Lung (tissue), 12 donors: ENCODE data around the gene NTN3. TPM values are rescaled to one million over a fixed set of nuclear protein-coding genes. Genes with fewer than 3 reads are reported as not detected.

Experiments
- ATAC-seq: fragments of 200-7000 bp; cut with Tn5 transposase; one replicate; pipeline ENCODE4 v1.9.1; 2020; ENCODE audit warnings: moderate number of reproducible peaks; ENCODE audit not compliant: insufficient read depth, low FRiP score
- DNase-seq, 3 donors: peaks; one replicate each; pipeline ENCODE4 v3.0.0-alpha.2; 2013 to 2017
- H3K27ac ChIP-seq, 2 donors: one replicate each; pipeline ENCODE4 v1.5.1; 2013; ENCODE audit warnings: mild to moderate bottlenecking in 2 of 2, moderate library complexity in 2 of 2, control low read depth in 1 of 2, inconsistent platforms in 1 of 2, low read depth in 1 of 2, low read length in 1 of 2
- H3K27me3 ChIP-seq, 3 donors: one replicate each; pipeline ENCODE4 v1.5.1; 2013; ENCODE audit warnings: low read length in 2 of 3; ENCODE audit not compliant: control insufficient read depth in 3 of 3, insufficient read depth in 3 of 3
- H3K36me3 ChIP-seq, 4 donors: one replicate each; pipeline ENCODE4 v1.5.1; 2013; ENCODE audit warnings: low read length in 4 of 4, mild to moderate bottlenecking in 1 of 4, moderate library complexity in 1 of 4; ENCODE audit not compliant: control insufficient read depth in 4 of 4, insufficient read depth in 4 of 4
- H3K4me1 ChIP-seq, 5 donors: one replicate each; pipeline ENCODE4 v1.5.1; 2013; ENCODE audit warnings: low read length in 5 of 5, mild to moderate bottlenecking in 2 of 5, moderate library complexity in 1 of 5; ENCODE audit not compliant: control insufficient read depth in 5 of 5, insufficient read depth in 5 of 5
- H3K4me3 ChIP-seq: one replicate; pipeline ENCODE4 v1.5.1; 2013; ENCODE audit warnings: mild to moderate bottlenecking, control low read depth, moderate library complexity
- H3K9ac ChIP-seq, 2 donors: one replicate each; pipeline ENCODE4 v1.5.1; 2013; ENCODE audit warnings: low read length in 2 of 2, control low read depth in 1 of 2; ENCODE audit not compliant: insufficient read depth in 1 of 2
- H3K9me3 ChIP-seq, 4 donors: one replicate each; pipeline ENCODE4 v1.5.1; 2013; ENCODE audit warnings: low read length in 3 of 4, mild to moderate bottlenecking in 1 of 4, moderate library complexity in 1 of 4; ENCODE audit not compliant: control insufficient read depth in 4 of 4, insufficient read depth in 3 of 4
- WGBS, 2 donors: extraction: QIAGEN DNeasy Blood & Tissue Kit; methylation state at CpG; one replicate each; pipeline ENCODE4 v1.1.7; 2013; 5-methylcytosine and 5-hydroxymethylcytosine counted together
- polyA plus RNA-seq, 2 donors: library from polyadenylated mRNA; stranded (reverse); fragments of 200-250 nt; gene quantifications; one replicate each; pipeline ENCODE4 v1.2.1, GENCODE V29; 2013
- total RNA-seq, 2 donors: library from RNA; depleted of rRNA in 1 of 2; stranded (reverse); fragments of >200 nt in 1 of 2; gene quantifications; one replicate each; pipeline ENCODE4 v1.2.1, GENCODE V29; 2014 to 2021
- TF ChIP-seq, protein P1 (sequence below): IDR thresholded peaks from 2 replicates; pipeline ENCODE4 v1.5.1; 2012; ENCODE audit warnings: mild to moderate bottlenecking; ENCODE audit errors: control extremely low read depth, extremely low read depth
- donor health status: control.
- donor health status: control.
- donor health status: Bipolar disorder and iron deficiency.
- donor health status: healthy.
- donor health status: DM: yes; HTN: yes; CAD: no.

NTN3 gene
- total and polyA plus RNA-seq, 4 donors, result 0.06 to 2.4 TPM; not detected in 2

DNA sequence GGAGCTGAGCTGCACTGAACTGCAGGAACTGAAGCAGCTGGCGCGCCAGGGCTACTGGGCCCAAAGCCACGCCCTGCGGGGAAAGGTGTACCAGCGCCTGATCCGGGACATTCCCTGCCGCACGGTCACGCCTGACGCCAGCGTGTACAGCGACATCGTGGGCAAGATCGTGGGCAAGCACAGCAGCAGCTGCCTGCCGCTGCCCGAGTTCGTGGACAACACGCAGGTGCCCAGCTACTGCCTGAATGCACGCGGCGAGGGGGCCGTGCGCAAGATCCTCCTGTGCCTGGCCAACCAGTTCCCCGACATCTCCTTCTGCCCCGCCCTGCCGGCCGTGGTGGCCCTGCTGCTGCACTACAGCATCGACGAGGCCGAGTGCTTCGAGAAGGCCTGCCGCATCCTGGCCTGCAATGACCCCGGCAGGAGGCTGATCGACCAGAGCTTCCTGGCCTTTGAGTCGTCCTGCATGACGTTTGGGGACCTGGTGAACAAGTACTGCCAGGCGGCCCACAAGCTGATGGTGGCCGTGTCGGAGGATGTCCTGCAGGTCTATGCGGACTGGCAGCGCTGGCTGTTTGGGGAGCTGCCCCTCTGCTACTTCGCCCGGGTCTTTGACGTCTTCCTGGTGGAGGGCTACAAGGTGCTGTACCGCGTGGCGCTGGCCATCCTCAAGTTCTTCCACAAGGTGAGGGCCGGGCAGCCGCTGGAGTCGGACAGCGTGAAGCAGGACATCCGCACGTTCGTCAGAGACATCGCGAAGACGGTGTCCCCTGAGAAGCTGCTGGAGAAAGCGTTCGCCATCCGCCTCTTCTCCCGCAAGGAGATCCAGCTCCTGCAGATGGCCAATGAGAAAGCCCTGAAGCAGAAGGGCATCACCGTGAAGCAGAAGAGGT lies 25.4 kb downstream of the NTN3 start:
- H3K27ac ChIP-seq, result no peak overlapping the region

GRCh38 chr16:2497116-2497630 lies 26.1 kb downstream of the NTN3 start:
- ATAC-seq (no peak), DNase-seq (peak; percentile 47 to 69 (median 54))
- TF ChIP-seq, protein P1, sequence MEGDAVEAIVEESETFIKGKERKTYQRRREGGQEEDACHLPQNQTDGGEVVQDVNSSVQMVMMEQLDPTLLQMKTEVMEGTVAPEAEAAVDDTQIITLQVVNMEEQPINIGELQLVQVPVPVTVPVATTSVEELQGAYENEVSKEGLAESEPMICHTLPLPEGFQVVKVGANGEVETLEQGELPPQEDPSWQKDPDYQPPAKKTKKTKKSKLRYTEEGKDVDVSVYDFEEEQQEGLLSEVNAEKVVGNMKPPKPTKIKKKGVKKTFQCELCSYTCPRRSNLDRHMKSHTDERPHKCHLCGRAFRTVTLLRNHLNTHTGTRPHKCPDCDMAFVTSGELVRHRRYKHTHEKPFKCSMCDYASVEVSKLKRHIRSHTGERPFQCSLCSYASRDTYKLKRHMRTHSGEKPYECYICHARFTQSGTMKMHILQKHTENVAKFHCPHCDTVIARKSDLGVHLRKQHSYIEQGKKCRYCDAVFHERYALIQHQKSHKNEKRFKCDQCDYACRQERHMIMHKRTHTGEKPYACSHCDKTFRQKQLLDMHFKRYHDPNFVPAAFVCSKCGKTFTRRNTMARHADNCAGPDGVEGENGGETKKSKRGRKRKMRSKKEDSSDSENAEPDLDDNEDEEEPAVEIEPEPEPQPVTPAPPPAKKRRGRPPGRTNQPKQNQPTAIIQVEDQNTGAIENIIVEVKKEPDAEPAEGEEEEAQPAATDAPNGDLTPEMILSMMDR, result no peak
- no peak overlapping the region for H3K4me3 ChIP-seq
- H3K9ac ChIP-seq, result no peak overlapping the region
- WGBS, 2 donors, result 54 to 75% methylated on average over 21 of the region's 21 CpGs
- H3K9me3 ChIP-seq, result no peaks in the 10 kb centered on the region
- H3K27ac ChIP-seq, result no peak overlapping the region
- peaks cover 5 to 41% (median 10%) of the 10 kb centered on the region in 5 donors for H3K4me1 ChIP-seq
- H3K27me3 ChIP-seq, result no peaks in the 10 kb centered on the region
- peaks cover 0 to 36% (median 15%) of the 10 kb centered on the region in 4 donors for H3K36me3 ChIP-seq

More for the DNA sequence above, 25.4 kb downstream of the NTN3 start:
- Histone ChIP-seq H3K4me1 (peaks cover under 1 to 34% (median 10%) of the 10 kb centered on the region in 5 donors), H3K4me3 (no peak overlapping the region), H3K36me3 (peaks cover 0 to 31% (median 15%) of the 10 kb centered on the region in 4 donors), H3K27me3 (no peaks in the 10 kb centered on the region), H3K9ac (no peak overlapping the region), H3K9me3 (no peaks in the 10 kb centered on the region)
- DNase-seq, result no peak
- ATAC-seq, result no peak
- 96% methylated on average over 62 of the region's 62 CpGs for WGBS, 2 donors
- TF ChIP-seq, protein P1, result no peak

DNA sequence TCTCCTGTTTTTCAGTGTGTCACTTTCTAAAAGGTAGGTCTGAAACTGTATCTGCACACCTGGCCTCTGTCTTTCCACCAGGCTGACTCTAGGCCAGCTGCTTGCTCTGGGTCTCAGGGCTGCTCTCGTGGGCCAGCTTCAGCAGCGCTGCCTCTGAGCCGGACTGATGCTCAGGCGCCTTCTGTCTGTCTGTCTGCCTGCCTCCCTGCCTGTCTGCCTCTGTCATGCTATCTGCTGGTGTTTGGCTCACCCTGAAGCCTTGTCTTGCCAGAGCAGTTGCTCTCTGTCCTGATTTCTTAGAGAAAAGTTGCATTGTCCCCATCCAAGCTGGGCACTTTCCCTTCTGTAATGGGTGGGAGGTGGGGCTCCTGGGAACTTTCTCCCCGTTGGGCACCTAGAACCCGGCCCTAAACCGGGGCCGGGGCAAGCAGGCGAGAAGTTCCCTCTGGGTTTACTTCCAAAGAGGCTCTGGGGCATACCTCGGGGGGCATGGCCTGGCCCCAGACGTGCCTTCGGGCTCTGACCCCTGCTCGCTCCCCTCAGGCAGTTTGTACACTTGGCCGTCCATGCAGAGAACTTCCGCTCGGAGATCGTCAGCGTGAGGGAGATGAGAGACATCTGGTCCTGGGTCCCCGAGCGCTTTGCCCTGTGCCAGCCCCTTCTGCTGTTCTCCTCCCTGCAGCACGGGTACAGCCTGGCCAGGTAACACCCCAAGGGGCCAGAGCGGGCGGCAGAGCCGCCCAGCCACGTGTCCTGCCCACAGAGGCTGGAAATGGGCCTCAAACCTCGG lies 26.8 kb downstream of the NTN3 start:
- TF ChIP-seq, protein P1, result no peak
- H3K27me3 ChIP-seq, result no peaks in the 10 kb centered on the region
- H3K36me3 ChIP-seq, result peaks cover 0 to 37% (median 18%) of the 10 kb centered on the region in 4 donors
- WGBS, 2 donors, result 77 to 81% methylated on average over 26 of the region's 26 CpGs
- peak; percentile 77 to 90 (median 83) for DNase-seq
- no peaks in the 10 kb centered on the region for H3K9me3 ChIP-seq
- no peak overlapping the region for H3K9ac ChIP-seq
- H3K4me1 ChIP-seq, result peaks cover 5 to 48% (median 10%) of the 10 kb centered on the region in 5 donors
- no peak overlapping the region for H3K4me3 ChIP-seq
- no peak overlapping the region for H3K27ac ChIP-seq
- no peak for ATAC-seq
